Hypothalamus (tissue), 51 donors: ENCODE results near the gene CTCF.

Experiments
- DNase-seq, 51 donors: peaks; one replicate each; lab custom pipeline; 2025; lab: John Stamatoyannopoulos, UW

Gene CTCF

DNA sequence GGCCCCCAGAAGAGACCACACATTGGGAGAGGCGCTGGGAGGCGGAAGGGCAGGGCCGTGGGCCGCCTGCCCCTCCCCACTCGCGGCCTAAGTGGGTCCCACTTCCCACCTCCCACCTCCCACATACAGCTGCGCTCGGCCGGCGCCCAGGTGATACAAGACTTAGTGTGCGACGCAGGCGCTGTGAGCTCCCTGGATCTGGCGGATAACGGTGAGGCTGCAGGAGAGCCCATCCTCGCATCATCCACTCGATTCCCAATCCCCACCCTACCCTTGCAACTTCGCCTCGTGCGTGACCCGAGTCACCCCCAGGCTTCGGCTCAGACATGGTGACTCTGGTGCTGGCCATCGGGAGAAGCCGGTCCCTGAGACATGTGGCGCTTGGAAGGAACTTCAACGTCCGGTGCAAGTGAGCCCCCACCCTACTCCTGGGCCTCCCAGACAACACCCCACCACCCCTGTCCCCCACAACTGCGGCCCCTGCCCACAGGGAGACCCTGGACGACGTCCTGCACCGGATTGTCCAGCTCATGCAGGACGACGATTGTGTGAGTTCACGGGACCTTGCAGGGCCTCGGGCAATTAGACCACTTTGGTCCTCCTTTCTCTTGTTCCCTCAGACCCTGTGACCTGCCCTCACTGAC, 86.6 kb downstream of the CTCF start:
- no peak for DNase-seq

DNA sequence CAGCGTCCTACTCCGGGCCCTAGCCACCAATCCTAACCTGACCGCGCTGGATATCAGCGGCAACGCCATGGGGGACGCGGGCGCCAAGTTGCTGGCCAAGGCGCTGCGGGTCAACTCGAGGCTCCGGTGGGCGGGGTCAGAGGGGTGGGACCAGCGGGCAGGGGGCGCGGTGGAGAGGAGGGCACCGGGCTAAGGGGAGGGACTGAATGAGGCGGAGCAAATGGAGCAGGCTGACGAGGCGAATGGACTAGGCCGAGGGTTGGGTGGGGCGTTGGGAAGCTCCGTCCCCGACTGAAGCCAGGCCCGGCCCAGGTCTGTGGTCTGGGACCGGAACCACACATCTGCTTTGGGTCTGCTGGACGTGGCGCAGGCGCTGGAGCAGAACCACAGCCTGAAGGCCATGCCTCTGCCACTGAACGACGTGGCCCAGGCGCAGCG, 87.2 kb downstream of the CTCF start:
- DNase-seq, result no peak

DNA sequence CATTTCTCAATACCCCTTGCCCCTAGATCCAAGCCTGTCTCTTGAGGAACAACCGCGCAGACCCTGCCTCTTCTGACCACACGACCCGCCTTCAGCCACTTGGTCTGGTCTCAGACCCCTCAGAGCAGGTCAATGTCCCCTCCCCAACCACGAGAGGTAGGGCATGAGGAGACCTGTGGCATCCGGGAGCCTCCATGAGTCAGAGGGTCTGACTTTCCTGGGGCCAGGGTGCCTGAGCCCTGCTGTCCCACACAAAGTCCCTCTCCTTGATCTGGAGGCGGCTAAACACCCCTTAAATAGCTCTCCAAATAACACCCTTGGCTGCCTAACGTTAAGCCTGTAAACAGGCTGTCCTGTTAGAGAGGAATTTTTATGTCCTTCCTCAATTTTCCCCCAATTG, 87.7 kb downstream of the CTCF start:
- no peak for DNase-seq

DNA sequence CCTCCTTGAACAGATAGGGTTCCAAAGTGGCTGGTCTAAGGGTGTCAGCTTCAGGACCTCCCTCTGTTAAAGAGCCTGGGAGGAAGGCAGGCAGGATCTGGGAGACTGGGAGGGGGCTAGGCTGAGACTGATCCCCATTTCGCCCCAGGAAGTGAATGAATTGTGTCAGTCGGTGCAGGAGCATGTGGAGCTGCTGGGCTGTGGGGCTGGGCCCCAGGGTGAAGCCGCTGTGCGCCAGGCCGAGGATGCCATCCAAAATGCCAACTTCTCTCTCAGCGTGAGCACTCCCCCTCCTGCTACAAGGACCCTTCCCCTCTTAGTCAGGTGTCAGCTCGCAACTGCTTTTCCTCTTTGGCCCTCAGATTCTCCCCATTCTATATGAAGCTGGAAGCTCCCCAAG, 88.7 kb downstream of the CTCF start:
- no peak for DNase-seq

DNA sequence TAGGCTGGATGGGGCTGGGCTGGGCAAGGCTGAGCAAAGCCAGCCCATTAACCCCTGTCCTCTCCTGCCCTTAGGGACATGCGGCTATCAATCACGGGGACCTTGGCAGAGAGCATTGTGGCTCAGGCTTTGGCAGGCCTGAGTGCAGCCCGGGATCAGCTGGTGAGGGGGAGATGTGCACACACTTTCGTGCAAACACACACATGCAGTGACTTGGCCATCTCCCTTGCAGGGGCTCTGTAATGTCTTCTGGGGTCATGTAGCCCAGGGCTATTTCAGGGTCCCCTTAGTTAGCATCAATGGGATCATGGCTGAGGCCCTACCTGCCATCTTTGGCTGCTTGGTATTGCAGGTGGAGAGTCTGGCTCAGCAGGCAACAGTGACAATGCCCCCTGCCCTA, 89.5 kb downstream of the CTCF start:
- no peak for DNase-seq

DNA sequence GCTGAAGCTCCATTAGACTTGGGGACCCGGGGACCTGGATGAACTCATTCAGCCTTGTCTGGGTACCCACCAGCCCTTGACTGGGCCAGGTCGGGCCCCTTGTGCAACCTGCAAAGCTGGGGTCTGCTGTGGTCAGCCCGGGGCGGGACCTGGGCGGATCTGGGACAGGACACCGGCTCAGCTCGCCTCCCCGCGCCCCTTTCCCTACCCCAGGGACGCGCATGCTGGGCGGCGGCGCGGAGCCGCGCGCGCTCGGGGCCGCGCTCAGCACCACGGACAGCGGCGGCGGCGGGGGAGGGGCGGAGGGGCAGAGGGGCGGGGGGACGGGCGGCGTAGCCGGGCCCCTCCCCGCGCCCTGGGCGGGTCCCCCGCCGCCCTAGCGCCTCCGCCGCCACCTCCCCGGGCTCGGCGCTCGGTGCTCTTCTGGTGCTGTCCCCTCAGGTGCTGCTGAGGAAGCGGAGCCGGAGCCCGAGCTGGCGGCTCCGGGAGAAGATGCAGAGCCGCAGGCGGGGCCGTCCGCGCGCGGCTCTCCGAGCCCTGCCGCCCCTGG, 90.3 kb downstream of the CTCF start:
- peak in 5 of 51 donors; percentile 18 to 39 (median 29) for DNase-seq

DNA sequence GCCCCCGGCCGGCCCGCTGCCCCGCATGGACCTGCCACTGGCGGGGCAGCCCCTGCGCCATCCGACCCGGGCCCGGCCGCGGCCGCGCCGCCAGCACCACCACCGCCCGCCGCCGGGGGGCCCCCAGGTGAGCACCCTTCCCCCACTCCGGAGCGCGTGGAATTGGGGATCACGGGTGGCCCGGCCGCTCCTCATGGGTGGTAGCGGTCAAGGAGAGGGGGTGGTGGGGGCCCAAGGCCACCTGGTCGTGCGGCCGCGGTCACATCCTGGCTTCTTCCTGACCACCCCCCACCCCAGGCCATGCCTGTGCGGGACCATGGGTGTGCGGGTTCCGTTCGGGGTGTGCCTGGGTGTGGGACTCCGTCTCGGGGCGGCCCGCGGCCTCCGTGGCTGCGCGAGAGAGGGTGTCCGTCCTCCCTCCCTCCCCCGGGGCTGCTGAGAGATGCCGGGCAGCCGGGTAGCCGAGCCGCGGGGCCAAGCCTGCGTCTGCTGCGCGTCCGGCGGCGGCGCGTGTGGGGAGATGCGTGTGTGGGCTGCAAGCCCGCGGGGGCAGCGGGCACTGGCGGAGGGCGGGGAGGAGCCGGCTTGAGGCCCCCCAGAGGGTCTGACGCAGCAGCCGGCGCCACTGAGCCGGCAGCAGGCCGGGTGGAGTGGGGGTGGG, 90.9 kb downstream of the CTCF start:
- DNase-seq, result peak in 4 of 51 donors; percentile 20 to 45 (median 28)

DNA sequence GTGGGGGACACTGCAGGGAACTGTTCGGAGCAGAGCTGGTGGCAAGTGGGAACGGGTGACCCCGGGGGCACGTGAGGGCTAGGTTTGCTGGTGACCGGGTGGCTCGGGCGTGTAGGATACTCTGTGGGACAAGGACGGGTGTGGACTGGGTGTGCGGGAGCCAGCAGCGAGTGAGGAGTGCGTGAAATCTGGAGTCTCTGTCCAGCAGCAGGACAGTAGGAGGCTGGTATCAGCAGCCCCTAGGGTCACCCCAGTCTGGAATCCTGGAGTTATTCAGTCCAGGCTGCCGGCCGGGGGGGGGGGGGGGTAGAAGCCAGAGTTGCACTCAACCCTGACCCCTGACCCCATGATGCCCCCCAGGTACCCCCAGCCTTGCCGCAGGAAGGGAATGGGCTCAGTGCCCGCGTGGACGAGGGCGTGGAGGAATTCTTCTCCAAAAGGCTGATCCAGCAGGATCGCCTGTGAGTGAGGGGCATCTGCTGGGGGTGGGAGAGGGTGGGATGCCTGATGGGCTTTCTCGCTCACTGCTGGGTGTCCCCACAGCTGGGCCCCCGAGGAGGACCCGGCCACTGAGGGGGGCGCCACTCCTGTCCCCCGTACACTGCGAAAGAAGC, 91.6 kb downstream of the CTCF start:
- no peak for DNase-seq

DNA sequence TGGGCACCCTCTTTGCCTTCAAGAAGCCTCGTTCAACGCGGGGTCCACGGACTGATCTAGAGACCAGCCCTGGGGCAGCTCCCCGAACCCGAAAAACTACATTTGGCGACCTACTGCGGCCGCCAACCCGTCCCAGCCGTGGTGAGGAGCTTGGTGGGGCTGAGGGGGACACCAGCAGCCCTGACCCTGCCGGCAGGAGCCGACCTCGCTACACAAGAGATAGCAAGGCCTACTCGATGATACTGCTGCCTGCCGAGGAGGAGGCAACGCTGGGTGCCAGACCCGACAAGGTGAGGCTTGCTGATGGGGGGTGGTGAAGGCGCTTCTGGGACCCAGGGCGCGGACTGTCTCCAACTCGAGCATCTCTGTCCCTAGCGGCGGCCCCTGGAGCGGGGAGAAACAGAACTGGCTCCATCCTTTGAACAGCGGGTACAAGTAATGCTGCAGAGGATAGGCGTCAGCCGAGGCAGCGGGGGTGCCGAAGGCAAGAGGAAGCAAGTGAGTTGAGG, 92.1 kb downstream of the CTCF start:
- no peak for DNase-seq

DNA sequence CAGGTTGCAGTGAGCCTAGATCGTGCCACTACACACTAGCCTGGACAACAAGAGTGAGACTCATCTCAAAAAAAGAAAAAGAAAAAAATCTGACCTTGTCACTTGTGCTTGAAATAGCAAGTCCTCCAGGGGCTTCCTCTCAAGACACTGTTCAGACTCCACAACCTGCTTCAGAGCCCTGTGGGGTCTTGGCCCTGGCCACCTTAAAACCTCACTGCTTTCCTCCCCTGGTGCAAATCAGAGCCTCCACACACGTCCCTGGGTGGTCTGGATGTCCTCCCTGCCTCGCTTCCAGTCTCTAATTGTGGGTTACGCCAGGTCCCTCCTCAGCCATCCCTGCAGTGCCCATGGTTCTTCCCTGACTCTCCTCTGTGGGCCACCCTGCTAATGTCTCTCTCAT, 93.0 kb downstream of the CTCF start:
- DNase-seq, result no peak

DNA sequence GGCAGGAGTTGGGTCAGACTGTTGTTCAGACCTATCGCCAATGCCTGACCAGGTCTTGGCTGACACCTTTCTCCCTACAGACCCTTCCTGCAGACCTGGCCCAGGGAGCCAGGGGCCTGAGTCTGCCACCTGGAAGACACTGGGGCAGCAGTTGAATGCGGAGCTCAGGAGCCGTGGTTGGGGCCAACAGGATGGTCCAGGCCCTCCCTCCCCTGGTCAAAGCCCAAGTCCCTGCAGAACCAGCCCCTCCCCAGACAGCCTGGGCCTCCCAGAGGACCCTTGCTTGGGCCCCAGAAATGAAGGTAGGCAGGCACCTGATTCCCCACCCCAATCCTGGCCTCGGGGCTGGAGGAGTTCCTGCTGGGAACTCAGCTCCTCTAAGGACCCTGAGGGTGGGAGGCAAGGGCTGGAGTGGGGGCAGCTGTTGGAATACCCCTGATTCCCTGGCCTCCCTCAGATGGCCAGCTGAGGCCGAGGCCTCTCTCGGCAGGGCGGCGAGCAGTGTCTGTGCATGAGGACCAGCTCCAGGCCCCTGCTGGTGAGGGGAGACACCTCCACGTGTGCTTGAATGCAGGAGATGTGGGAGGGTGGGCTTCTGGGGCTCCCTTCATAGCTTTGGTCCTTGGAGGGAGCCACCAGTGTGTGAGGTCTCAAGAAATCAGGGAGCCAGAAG, 94.2 kb downstream of the CTCF start:
- DNase-seq, result no peak

DNA sequence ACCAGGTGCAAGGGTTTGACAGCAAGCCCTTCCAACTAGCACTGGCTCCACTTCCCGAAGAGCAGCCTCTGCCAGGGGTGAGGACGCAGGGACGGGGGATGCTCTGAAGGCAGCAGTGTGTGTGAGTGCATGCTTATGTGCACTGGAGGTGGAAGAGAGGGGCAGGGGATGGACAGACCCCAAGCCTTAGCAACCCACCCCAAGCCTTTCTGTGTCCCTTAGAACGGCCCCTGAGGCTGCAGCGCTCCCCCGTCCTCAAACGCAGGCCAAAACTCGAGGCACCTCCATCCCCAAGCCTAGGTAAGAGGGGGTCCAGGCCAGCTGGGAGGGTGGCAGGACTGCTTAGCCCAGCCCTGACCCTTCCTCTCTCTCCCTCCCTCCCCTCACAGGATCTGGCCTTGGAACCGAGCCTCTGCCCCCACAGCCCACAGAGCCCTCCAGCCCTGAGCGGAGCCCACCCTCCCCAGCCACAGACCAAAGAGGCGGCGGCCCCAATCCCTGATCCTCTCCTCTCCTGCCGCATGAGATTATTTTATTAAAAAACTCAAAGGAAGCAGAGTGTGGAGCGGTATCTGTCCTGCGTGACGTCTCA, 94.8 kb downstream of the CTCF start:
- no peak for DNase-seq

DNA sequence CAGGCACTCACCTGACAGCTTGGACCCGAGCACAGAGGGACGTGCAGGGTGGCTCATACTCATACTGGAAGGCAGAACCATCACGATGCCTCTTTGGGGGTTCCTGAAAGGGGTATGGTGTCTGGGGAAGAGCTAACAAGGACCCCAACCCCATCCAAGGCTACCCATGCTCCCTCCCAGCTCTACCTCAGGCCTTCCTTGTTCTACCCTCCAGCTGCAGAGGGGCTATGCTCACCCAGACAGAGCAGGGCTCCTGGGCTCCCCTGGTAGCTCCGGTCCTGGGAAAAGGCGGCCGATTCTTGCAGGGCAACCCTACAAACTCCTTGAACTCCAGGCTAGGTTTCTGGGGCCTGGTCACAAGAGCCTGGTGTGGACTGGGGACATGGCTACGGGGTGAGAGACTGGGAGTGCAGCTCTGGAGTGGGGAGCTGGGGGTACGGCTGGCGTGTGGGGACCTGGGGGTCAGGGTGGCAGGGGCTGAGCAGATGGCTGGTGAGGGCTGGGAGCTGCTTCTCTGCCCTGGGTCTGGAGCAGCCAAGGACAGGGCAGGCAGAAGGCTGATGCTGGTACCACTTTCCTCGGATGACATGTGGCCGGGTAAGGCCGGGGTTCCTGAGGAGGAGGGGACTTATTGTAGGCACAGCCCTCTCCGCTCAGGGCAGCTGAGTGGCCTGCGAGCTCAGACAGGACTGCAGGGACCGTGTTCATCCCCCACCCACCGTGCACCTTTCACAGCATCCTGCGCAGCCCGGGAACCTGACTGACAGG, 95.6 kb downstream of the CTCF start:
- DNase-seq, result no peak

DNA sequence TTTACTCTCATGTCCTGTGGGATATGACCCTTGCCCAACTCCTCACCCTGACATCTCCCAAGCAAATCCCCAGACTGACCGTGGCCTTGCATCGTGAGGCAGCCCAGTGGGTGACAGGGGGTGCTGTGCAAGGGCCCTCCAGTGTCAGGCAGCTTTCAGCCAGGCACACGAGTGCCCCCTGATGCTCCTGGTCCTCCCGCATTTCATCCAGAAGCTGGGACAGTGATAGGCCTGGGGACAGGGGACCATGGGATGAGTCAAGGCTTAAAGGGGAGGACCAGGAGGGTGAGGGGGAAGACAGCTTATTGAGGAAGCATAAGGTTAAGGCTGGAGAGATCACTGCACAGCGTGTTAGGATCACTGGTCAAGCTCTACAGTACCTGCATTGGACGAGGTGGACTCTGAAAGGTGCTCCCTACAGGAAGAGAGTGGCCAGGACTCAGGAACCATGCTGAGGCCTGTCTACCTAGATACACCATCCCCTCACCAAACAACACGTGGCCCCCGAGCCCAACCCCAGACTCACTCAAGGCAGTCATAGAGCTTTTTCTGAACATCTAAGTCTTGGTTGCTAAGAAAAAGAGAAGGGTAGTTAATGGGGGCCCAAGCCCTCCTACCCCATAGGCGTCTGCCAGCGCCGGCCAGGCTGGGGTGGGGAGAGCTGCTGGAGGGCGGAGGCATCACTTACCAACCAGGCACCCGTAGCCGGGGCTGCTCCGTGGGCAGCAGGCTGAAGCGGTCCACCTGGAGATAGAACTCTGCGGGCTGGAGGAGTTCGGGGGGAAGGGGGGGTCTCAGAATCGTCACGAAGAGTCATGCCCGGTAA, 96.7 kb downstream of the CTCF start:
- DNase-seq, result peak in 1 of 51 donors; percentile 17

DNA sequence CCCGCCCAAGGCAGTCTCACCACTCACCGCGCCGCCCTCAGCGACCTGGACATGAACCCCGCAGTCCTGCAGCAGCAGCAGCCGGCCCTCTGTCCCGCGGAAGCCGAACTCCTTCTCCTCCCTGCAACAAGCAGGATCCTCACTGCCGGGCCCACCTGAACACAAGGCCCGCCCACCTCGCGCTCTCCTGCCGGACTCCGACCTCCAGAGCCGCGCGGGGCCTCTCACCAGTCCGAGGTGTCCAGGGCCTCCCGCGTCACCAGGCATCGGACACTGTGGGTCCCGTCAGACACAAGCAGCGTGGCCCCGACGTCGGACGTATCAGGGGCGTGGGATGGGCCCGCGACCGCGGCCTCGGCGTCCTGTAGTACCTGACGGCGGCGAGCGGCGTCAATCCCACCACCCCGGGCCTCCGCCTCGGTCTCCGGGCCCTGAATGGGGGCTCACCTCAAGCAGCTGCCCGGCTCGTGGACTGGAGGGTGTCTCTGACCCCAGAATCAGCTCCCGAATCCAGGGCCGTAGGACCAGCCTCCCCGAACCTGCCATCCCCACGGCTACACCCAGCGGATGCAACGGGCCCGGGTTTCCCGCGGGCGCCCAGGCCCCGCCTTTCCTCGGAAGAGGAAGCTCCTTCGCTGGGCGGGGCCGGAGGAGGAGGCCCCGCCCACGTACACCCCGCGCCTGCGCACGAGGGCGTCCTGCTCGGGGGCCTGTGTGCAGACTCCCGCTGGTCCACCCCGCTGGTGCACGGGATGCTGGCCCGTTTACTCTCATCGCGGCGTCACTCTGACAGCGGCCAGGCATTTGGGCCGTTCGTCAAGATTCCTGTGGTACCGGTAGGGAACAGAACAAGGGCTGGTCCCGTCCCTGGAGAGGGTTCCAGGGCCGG, 97.6 kb downstream of the CTCF start, which contains the start of gene ACD:
ACD (minus strand) TSS at position 586 of the 889 bp plus-strand sequence; CDS start at position 546, 40 bp downstream.
- DNase-seq, result peak; percentile 52 to 95 (median 85)

DNA sequence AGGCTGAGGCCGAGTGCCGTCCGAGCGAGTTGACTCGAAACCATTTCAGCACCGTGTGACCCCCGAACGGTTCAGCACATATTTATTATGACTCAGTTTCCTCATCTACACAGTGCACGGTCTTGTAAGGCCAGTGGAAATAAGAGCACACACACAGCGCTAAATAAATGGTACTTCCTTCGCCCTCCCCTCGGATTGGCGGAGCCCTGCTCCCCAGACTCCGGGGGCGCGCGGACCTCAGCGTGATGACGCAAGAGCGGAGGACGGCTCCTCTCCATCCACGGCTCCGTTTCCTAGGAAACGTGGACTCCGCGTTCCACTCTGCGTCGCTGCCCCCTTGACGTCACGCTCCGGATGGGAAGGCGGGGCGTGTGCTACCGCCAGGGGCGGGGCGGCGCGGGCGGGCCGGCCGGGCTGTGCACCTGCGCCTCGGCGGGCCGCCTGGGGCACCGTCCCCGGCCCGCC, 98.3 kb downstream of the CTCF start, which contains the start of gene PARD6A:
PARD6A (plus strand) TSS at position 397 of the 465 bp plus-strand sequence. CDS start 79 bp downstream, outside the sequence.
- DNase-seq, result peak; percentile 52 to 97 (median 92)

DNA sequence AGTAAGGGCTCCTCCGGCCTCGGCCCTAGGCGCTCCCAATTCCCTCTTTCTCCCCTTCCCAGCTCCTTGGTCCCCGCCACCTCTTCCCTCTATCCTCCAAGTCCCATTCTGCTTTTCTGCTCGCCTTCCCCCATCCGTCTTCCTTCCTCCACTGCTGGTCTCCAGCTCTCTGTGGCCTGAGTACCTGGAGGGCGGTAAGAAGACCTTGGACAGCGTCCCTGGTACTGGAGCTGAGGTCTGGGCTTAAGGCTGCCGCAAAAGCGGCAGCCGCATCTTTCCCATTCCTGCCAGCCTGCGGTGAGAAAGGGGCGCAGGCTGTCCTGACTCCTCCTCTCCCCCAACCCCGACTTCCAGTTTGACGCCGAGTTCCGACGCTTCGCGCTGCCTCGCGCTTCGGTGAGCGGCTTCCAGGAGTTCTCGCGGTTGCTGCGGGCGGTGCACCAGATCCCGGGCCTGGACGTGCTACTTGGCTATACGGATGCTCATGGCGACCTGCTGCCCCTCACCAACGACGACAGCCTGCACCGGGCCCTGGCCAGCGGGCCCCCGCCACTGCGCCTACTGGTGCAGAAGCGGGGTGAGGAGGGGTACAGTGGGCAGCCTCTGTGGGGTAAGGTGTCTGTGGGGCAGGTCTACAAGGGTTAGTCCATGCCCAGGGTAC, 98.9 kb downstream of the CTCF start:
- peak in 5 of 51 donors; percentile 17 to 68 (median 29) for DNase-seq
